Bronchial epithelial cell (primary cell): ENCODE results near the gene NUDT14. TPM values are rescaled to one million over a fixed set of nuclear protein-coding genes. Genes with fewer than 3 reads are reported as not detected.

Experiments used
- DNase-seq: peaks from one replicate; pipeline ENCODE4 v3.0.0-alpha.2; 2010; ENCODE audit warnings: low read depth
- FAIRE-seq: peaks from 2 replicates; lab custom pipeline; 2011; peaks lifted over from hg19 to GRCh38; lab: Jason Lieb, UNC
- H3K27me3 ChIP-seq: 2 replicates; pipeline ENCODE4 v1.5.1; 2011; ENCODE audit warnings: low read length; ENCODE audit not compliant: control insufficient read depth, insufficient read depth
- H3K36me3 ChIP-seq: 2 replicates; pipeline ENCODE4 v1.5.1; 2011; ENCODE audit warnings: low read length; ENCODE audit not compliant: control insufficient read depth, insufficient read depth
- H3K4me3 ChIP-seq: 2 replicates; pipeline ENCODE4 v1.5.1; 2011; ENCODE audit warnings: mild to moderate bottlenecking, low read depth, low read length, control low read depth
- CTCF ChIP-seq: IDR thresholded peaks from 2 replicates; pipeline ENCODE4 v1.5.1; 2011; ENCODE audit warnings: mild to moderate bottlenecking, moderate library complexity, low read length, control low read depth, inconsistent platforms; ENCODE audit not compliant: insufficient read depth, severe bottlenecking
- total RNA-seq: library from RNA; depleted of rRNA; stranded (reverse); fragments of >200 nt; gene quantifications from 2 replicates; pipeline ENCODE4 v1.2.1, GENCODE V29; 2014

NUDT14 gene
- total RNA-seq: 31.9 and 45.4 TPM in 2 replicates

GRCh38 chr14:105180592-105181548 is at the start of gene NUDT14:
TSS of gene NUDT14 (minus strand) at chr14:105181312. CDS start at chr14:105181209, 103 bp downstream.
- TF ChIP-seq CTCF: no peak

GRCh38 chr14:105229099-105229655 is 48.1 kb upstream of the NUDT14 start:
- Histone ChIP-seq H3K4me3 (no peak overlapping the region), H3K27me3 (no peaks in the 10 kb centered on the region), H3K36me3 (peaks cover 4% of the 10 kb centered on the region)
- no peak for TF ChIP-seq CTCF
- DNase-seq: no peak
- no peak for FAIRE-seq

More at GRCh38 chr14:105180592-105181548, at the start of gene NUDT14:
- peaks cover 2% of the 10 kb centered on the region for H3K27me3 ChIP-seq
- FAIRE-seq: no peak
- peak within 1 kb of the TSS; percentile 56 for H3K4me3 ChIP-seq
- H3K36me3 ChIP-seq: no peaks in the 10 kb centered on the region
- DNase-seq: no peak

- Histone ChIP-seq H3K36me3 (peaks cover 4% of the 10 kb centered on the region), H3K4me3 (no peak overlapping the region), H3K27me3 (no peaks in the 10 kb centered on the region)
- FAIRE-seq (no peak), DNase-seq (no peak)
- TF ChIP-seq CTCF: no peak
Observed at GRCh38 chr14:105228562-105228961, 47.5 kb upstream of the NUDT14 start.

- DNase-seq (no peak), FAIRE-seq (no peak)
- Histone ChIP-seq H3K4me3 (no peak overlapping the region), H3K27me3 (no peaks in the 10 kb centered on the region), H3K36me3 (peaks cover 4% of the 10 kb centered on the region)
- no peak for TF ChIP-seq CTCF
Observed at GRCh38 chr14:105227346-105227745, 46.2 kb upstream of the NUDT14 start.

- no peak for FAIRE-seq
- no peak for TF ChIP-seq CTCF
- H3K27me3 ChIP-seq: no peaks in the 10 kb centered on the region
- DNase-seq: no peak
- H3K36me3 ChIP-seq: peaks cover 6% of the 10 kb centered on the region
- no peak overlapping the region for H3K4me3 ChIP-seq
Observed at GRCh38 chr14:105226198-105226597, 45.1 kb upstream of the NUDT14 start.
